Epithelial cell of prostate (primary cell): ENCODE data around the gene PRR7.
"Not testable (repeated sequence)": the region's sequence is repeated elsewhere in the genome, so short reads cannot be mapped to it uniquely, and the experiment has no call there.

Source experiments
- DNase-seq: peaks from one replicate; pipeline ENCODE4 v3.0.0-alpha.2; 2011; ENCODE audit warnings: low read depth, low spot score
- H3K27ac ChIP-seq: fragments of 450-650 bp; 2 replicates; pipeline ENCODE4 v1.5.1; 2017; ENCODE audit warnings: mild to moderate bottlenecking

PRR7 gene

GRCh38 chr5:177446200-177447065 lies at the start of gene PRR7:
Gene PRR7 (plus strand): TSS chr5:177446814. CDS start chr5:177455068, 8,254 bp downstream.
- no peak for DNase-seq
- peak within 1 kb of the TSS; percentile 40 for H3K27ac ChIP-seq

DNA sequence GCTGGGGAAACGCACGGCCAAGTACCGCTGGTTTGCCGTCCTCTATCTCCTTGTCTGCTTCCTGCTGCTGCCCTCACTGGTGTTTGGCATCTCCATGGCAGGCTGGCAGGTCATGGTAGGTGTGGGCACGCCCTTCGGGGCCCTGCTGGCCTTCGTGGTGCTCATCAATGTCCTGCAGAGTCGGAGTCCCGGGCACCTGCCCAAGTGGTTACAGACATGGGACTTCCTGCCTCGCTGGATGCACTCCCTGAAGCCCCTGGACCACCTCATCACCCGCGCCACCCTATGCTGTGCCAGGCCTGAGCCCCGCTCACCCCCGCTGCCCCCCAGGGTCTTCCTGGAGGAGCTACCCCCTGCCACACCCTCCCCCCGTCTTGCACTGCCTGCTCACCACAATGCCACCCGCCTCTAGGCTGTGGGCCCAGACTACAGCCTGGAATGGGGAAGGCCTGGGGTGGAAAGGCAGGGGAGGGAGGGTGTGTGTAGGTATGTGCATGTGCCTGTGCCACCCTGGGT lies 48.7 kb upstream of the PRR7 start:
- no peak for DNase-seq
- no peak overlapping the region for H3K27ac ChIP-seq

GRCh38 chr5:177399997-177400868 lies 46.4 kb upstream of the PRR7 start, which contains the start of gene PFN3:
Gene PFN3 (minus strand): TSS chr5:177400661. CDS start chr5:177400576, 85 bp downstream.
- no peak for DNase-seq
- H3K27ac ChIP-seq: no peak within 1 kb of the TSS

DNA sequence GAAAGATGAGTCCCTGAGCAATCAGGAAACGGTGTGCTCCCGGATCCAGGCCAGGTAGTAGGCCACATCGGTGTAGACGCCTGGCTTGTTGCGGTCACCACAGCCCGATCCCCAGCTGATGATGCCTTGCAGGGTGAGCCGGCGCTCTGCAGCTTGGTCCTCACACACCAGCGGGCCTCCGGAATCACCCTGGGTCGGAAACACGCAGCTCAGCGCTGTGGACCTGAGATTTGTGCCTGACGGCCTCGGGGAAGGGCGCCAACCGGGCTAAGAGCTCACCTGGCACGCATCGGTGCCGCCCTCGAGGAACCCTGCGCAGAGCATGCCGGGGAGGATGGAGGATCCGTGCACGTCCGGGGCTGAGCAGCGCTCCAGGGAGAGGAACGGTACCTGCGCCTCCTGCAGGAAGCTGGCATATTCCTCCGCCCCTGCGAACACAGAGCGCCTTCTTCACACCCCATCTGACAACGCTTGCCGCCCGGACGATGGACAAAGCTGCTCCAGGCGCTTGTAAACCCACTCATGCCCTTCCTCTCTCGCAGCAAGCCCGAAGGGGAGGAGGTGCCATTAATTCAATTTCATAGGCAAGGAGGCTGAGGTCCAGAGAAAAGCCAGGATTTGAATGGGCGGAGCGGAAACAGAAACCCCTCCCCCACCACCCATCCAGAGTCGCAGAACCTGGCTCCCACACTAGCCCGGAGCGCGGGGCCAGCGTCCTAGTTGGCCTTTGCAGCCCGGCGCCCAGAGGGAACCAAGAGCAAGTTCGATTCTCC lies 44.2 kb upstream of the PRR7 start:
- DNase-seq: peak; percentile 60
- H3K27ac ChIP-seq: peak overlapping the region; percentile 23

DNA sequence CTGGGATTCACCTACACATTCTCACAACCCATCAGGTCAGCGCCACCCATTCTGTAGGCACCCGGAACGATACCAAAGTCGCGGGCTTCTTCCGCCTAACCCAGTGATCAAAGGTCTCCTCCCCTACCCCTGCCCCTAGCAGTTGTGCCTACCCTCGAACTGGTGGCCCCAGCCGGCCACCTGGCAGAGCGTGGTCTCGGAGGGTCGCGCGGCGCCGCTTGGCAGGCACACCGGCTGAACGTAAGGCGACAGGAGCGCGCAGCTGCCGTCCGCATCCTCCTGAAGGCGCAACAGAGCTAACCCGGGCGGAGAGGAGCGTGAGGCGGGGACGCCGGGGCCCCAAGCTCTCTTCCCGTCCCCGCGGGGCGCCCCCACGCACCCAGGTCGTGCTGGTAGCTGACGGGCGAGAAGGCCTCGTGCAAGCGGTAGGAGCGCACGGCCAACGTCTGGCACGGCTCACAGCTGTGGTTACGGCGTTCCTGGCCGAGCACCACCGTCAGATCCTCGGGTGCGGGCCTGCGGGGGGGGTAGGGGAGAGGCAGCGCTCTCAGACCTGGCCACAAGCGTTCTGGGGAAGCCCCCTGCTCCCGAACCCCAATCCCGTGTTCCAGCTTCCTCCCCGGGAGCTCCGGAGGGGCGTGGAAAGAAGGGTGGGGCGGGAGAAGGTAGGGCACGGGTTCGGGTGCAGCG lies 43.4 kb upstream of the PRR7 start:
- H3K27ac ChIP-seq: peak overlapping the region; percentile 23
- DNase-seq: no peak

DNA sequence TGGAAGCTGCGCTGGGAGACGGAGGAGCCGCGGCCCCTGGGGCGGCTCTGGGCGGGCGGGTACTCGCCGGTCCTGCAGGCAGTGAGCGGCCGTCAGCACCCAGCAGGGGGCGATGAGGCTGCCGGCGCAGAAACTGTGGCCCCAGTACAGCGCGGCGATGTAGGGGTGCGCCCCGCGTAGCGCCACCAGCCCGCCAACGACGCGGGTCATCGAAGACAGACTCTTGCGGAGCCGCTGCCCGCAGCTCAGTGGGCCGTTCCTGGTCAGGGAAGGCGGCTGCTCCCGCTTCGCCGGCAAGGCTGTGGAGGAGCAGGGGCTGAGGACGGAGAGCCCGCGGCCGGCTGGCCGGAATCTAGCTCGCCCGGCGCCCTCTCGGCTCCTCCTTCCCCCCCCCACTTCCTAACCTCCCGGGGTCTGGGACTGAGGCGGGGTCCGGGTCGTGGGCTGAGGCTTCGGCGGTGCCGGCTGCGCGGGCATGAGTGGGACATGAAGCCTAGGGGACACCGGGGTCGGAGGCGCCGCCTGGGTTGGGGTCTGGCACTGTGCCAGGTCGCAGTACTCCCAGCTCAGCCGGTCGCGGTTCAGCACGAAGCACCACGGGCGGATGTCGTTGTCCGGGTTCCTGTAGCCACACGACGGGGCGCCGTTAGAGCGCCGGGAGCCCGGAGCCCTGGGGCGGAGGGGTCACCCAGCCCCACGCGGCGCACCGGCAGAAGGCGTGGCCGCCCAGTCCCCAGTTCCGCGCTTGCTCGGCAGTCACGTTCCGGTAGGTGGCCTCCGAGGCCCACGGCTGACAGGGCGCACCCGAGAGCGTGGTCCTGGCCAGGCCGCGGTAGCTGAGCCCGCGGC lies 42.6 kb upstream of the PRR7 start:
- DNase-seq: no peak
- peak overlapping the region; percentile 23 for H3K27ac ChIP-seq

- no peak overlapping the region for H3K27ac ChIP-seq
These were observed 41.9 kb upstream of the PRR7 start for GRCh38 chr5:177404641-177405179.

GRCh38 chr5:177405312-177405711 lies 41.3 kb upstream of the PRR7 start:
- no peak overlapping the region for H3K27ac ChIP-seq
- DNase-seq: no peak

More at GRCh38 chr5:177404641-177405179, 41.9 kb upstream of the PRR7 start:
- DNase-seq: no peak

- DNase-seq: no peak
- no peak overlapping the region for H3K27ac ChIP-seq
These were observed 40.8 kb upstream of the PRR7 start for GRCh38 chr5:177405805-177406204.

DNA sequence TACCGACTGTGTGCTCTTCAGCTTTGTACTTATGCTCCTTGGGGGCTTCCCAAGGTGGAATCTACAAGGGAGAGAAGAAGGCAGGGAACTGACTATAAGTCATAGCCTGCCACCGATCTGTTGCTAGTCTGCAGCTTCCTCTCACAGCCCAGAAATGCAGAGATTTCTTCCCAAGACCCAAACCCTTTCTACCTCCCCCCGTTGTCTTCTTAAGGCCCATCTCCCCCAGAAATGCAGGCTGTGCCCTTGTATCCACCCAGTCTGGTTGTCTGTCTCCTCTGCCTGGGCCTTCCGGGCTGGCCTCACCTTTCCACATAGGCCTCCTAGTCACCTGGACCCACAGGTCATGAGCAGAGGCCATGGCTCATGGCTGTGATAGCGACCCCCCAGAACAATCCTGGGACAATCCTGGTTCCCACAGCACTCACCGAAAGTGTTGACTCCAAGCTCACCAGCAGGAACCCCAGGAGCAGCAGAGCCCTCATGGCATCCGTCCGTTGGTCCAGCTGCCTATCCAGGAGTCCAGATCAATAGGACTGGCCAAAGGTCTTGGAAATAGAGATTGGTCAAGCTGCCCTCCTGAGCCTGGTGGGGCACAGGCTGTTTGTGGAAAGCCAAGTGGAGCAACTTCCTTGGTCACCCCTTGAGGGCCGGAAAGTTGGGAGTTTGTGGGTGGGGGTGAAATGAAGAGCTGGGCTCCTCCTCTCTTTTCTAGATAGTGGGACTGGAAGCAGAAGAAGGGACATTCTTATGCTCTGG lies 37.4 kb upstream of the PRR7 start, which contains the start of gene F12:
F12 (minus strand) TSS at position 522 of the 759 bp plus-strand sequence; CDS start at position 485, 37 bp downstream.
- no peak within 1 kb of the TSS for H3K27ac ChIP-seq
- no peak for DNase-seq

- DNase-seq: no peak
- H3K27ac ChIP-seq: no peak overlapping the region
These were observed 36.0 kb upstream of the PRR7 start for GRCh38 chr5:177410575-177410974.

DNA sequence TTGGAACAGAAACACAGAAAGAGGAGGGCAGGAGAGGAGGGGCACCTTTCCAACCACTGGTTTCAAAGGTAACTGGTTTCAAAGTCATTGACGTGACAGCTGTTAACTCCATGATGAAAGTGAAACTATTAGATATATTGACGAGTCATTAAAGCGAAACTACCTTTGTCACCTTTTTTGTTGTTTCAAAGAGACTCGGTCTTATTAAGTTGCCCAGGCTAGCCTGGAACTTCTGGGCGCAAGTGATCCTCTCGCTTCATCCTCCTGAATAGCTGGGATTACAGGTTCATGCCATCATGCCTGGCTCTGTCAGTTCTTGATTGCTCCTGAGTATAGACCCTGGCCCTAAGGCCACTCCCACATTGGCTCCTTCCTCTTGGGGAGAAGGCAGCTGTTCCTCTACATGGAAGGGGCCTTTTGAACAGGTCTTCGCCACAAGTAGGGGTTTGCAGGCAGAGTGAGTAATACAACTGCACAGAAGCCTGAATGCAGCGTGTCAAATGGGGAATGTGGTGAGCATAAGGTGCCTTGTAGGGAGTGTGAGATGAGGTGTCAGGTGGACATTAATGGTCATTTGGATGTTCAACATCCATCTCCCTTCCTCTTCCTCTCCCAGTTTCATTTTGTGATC lies 33.9 kb upstream of the PRR7 start:
- DNase-seq: no peak
- no peak overlapping the region for H3K27ac ChIP-seq

DNA sequence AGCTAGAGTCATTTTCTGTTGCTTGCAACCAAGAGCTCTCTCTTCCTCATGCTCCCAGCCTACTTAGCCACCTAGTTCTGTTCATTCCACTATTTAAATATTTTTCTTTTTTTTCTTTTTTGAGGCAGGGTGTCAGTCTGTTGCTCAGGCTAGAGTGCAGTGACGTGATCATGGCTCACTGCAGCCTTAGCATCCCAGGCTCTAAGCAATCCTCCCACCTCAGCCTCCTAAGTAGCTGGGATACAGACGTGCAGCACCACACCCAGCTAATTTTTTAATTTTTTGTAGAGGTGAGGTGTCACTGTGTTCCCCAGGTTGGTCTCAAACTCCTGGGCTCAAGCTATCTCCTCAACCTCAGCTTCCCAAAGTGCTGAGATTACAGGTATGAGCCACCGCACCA lies 32.1 kb upstream of the PRR7 start:
- no peak for DNase-seq
- H3K27ac ChIP-seq: no peak overlapping the region

GRCh38 chr5:177417081-177417480 lies 29.5 kb upstream of the PRR7 start:
- not testable (repeated sequence) for DNase-seq, H3K27ac ChIP-seq

GRCh38 chr5:177419046-177419445 lies 27.6 kb upstream of the PRR7 start:
- no peak for DNase-seq

GRCh38 chr5:177420472-177420871 lies 26.1 kb upstream of the PRR7 start:
- H3K27ac ChIP-seq, DNase-seq: not testable (repeated sequence)

More at GRCh38 chr5:177419046-177419445, 27.6 kb upstream of the PRR7 start:
- H3K27ac ChIP-seq: no peak overlapping the region
